ENCODE measurements around the gene CNPY1.
A peak's percentile ranks its signal among the peaks of the same experiment; 100 is the strongest.

Gene CNPY1

GRCh38 chr7:155509359-155509724 lies 37.0 kb downstream of the CNPY1 start:
- H3K79me1 ChIP-seq (replicated peaks; ENCODE audit: low read length, poor library complexity, severe bottlenecking), result no peaks in the 10 kb centered on the region
- H3K14ac ChIP-seq (ENCODE audit: low read length in 2 of 2), result no peak overlapping the region
- no peak overlapping the region for H3K4ac ChIP-seq (ENCODE audit: low read depth in 1 of 2, low read length in 2 of 2)
- H3K27me3 ChIP-seq (ENCODE audit: control insufficient read depth in 1 of 2, insufficient read depth in 1 of 2, low read length in 2 of 2), result peaks cover 78 to 100% of the 10 kb centered on the region in 2 experiments
- H3K9ac ChIP-seq (ENCODE audit: low read length), result no peak overlapping the region
- no peaks in the 10 kb centered on the region for H3K36me3 ChIP-seq (ENCODE audit: control insufficient read depth in 1 of 2, insufficient read depth in 2 of 2, low read depth in 1 of 2, low read length in 2 of 2)
- H2BK15ac ChIP-seq (ENCODE audit: low read depth, poor library complexity, severe bottlenecking), result no peak overlapping the region
- H2AFZ ChIP-seq (ENCODE audit: low read depth, low read length), result no peak overlapping the region
- 0% methylated on average over 1 of the region's 16 CpGs for WGBS
- H3K9me3 ChIP-seq (ENCODE audit: control insufficient read depth, low read length), result no peaks in the 10 kb centered on the region
- no peak overlapping the region for H2BK120ac ChIP-seq (ENCODE audit: low read depth, low read length)
- H3K4me2 ChIP-seq (ENCODE audit: low read length, poor library complexity, severe bottlenecking), result peak overlapping the region; percentile 37
- no peak overlapping the region for H2BK5ac ChIP-seq (ENCODE audit: low read depth, low read length, poor library complexity, severe bottlenecking)
- no peak for DNase-seq
- no peak overlapping the region for H3K18ac ChIP-seq (ENCODE audit: low read depth in 1 of 2, low read length in 2 of 2)
- H4K91ac ChIP-seq (ENCODE audit: low read length), result no peak overlapping the region
- H4K8ac ChIP-seq (ENCODE audit: low read length), result no peak overlapping the region
- H3K4me1 ChIP-seq (ENCODE audit: control insufficient read depth, insufficient read depth, low read depth, low read length), result peaks cover 11% of the 10 kb centered on the region
- no peak overlapping the region for H2AK5ac ChIP-seq (ENCODE audit: low read length, severe bottlenecking)
- no peak overlapping the region for H2BK12ac ChIP-seq (ENCODE audit: low read length in 2 of 2)
- no peak overlapping the region for H3K23ac ChIP-seq (ENCODE audit: low read length in 2 of 2)
- H3K4me3 ChIP-seq (ENCODE audit: insufficient read depth in 1 of 2, low read depth in 1 of 2, low read length in 2 of 2), result peak overlapping the region in 1 of 2 experiments; percentile 2
- no peak overlapping the region for H3K27ac ChIP-seq (ENCODE audit: low read length, poor library complexity, severe bottlenecking)

- no peak overlapping the region for H3K18ac ChIP-seq (ENCODE audit: low read depth in 1 of 2, low read length in 2 of 2)
- H3K27me3 ChIP-seq (ENCODE audit: control insufficient read depth in 1 of 2, insufficient read depth in 1 of 2, low read length in 2 of 2), result peaks cover 75 to 100% of the 10 kb centered on the region in 2 experiments
- no peaks in the 10 kb centered on the region for H3K36me3 ChIP-seq (ENCODE audit: control insufficient read depth in 1 of 2, insufficient read depth in 2 of 2, low read depth in 1 of 2, low read length in 2 of 2)
- no peak overlapping the region for H3K23ac ChIP-seq (ENCODE audit: low read length in 2 of 2)
- no peaks in the 10 kb centered on the region for H3K79me1 ChIP-seq (replicated peaks; ENCODE audit: low read length, poor library complexity, severe bottlenecking)
- no peak overlapping the region for H2BK12ac ChIP-seq (ENCODE audit: low read length in 2 of 2)
- peaks cover 11% of the 10 kb centered on the region for H3K4me1 ChIP-seq (ENCODE audit: control insufficient read depth, insufficient read depth, low read depth, low read length)
- H3K9ac ChIP-seq (ENCODE audit: low read length), result no peak overlapping the region
- H3K14ac ChIP-seq (ENCODE audit: low read length in 2 of 2), result no peak overlapping the region
- no peak overlapping the region for H2BK120ac ChIP-seq (ENCODE audit: low read depth, low read length)
- DNase-seq, result no peak
- no peak overlapping the region for H2AFZ ChIP-seq (ENCODE audit: low read depth, low read length)
- H3K4me3 ChIP-seq (ENCODE audit: insufficient read depth in 1 of 2, low read depth in 1 of 2, low read length in 2 of 2), result no peak overlapping the region
- H2BK5ac ChIP-seq (ENCODE audit: low read depth, low read length, poor library complexity, severe bottlenecking), result no peak overlapping the region
- no peak overlapping the region for H2BK15ac ChIP-seq (ENCODE audit: low read depth, poor library complexity, severe bottlenecking)
- no peak overlapping the region for H3K4me2 ChIP-seq (ENCODE audit: low read length, poor library complexity, severe bottlenecking)
- WGBS, result 3% methylated on average over 25 of the region's 29 CpGs
- no peaks in the 10 kb centered on the region for H3K9me3 ChIP-seq (ENCODE audit: control insufficient read depth, low read length)
- H3K4ac ChIP-seq (ENCODE audit: low read depth in 1 of 2, low read length in 2 of 2), result no peak overlapping the region
- no peak overlapping the region for H4K8ac ChIP-seq (ENCODE audit: low read length)
- no peak overlapping the region for H4K91ac ChIP-seq (ENCODE audit: low read length)
- H2AK5ac ChIP-seq (ENCODE audit: low read length, severe bottlenecking), result no peak overlapping the region
- no peak overlapping the region for H3K27ac ChIP-seq (ENCODE audit: low read length, poor library complexity, severe bottlenecking)
Observed at GRCh38 chr7:155508376-155509358, 37.7 kb downstream of the CNPY1 start.

DNA sequence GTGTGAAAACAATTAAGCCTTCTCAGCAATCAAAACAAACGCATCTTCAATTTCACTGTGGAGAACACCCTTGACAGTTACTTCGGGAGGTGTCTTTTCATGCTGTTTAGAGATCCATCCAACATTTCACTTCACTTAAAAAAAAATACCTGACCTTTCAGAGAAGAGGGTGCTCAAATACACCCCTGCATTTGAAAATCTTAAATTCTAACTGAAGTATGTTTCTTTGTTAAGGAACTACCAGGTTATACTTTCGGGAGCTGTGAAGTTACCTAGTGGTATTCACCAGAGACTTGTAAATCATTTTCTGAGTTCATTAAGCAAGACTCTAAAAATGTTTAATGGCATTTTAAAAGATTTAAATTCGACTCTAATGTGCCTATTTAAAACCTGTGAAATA lies 38.8 kb downstream of the CNPY1 start:
- Histone ChIP-seq H2BK5ac (ENCODE audit: low read depth, low read length, poor library complexity, severe bottlenecking) (no peak overlapping the region), H2BK12ac (ENCODE audit: low read length in 2 of 2) (no peak overlapping the region), H4K91ac (ENCODE audit: low read length) (no peak overlapping the region), H3K36me3 (ENCODE audit: control insufficient read depth in 1 of 2, insufficient read depth in 2 of 2, low read depth in 1 of 2, low read length in 2 of 2) (no peaks in the 10 kb centered on the region), H3K4ac (ENCODE audit: low read depth in 1 of 2, low read length in 2 of 2) (no peak overlapping the region), H3K79me1 (replicated peaks; ENCODE audit: low read length, poor library complexity, severe bottlenecking) (no peaks in the 10 kb centered on the region), H3K14ac (ENCODE audit: low read length in 2 of 2) (no peak overlapping the region), H3K27me3 (ENCODE audit: control insufficient read depth in 1 of 2, insufficient read depth in 1 of 2, low read length in 2 of 2) (peaks cover 83 to 97% of the 10 kb centered on the region in 2 experiments), H3K23ac (ENCODE audit: low read length in 2 of 2) (no peak overlapping the region), H3K4me3 (ENCODE audit: insufficient read depth in 1 of 2, low read depth in 1 of 2, low read length in 2 of 2) (no peak overlapping the region), H2BK120ac (ENCODE audit: low read depth, low read length) (no peak overlapping the region), H4K8ac (ENCODE audit: low read length) (no peak overlapping the region), H3K4me2 (ENCODE audit: low read length, poor library complexity, severe bottlenecking) (no peak overlapping the region), H2AFZ (ENCODE audit: low read depth, low read length) (no peak overlapping the region), H3K18ac (ENCODE audit: low read depth in 1 of 2, low read length in 2 of 2) (no peak overlapping the region), H3K4me1 (ENCODE audit: control insufficient read depth, insufficient read depth, low read depth, low read length) (peaks cover 11% of the 10 kb centered on the region), H3K9me3 (ENCODE audit: control insufficient read depth, low read length) (no peaks in the 10 kb centered on the region), H2BK15ac (ENCODE audit: low read depth, poor library complexity, severe bottlenecking) (no peak overlapping the region), H3K27ac (ENCODE audit: low read length, poor library complexity, severe bottlenecking) (no peak overlapping the region), H3K9ac (ENCODE audit: low read length) (no peak overlapping the region), H2AK5ac (ENCODE audit: low read length, severe bottlenecking) (no peak overlapping the region)
- WGBS, result 11% methylated on average over 2 of the region's 4 CpGs
- DNase-seq, result no peak

- no peak overlapping the region for H2BK12ac ChIP-seq (ENCODE audit: low read length in 2 of 2)
- H2BK15ac ChIP-seq (ENCODE audit: low read depth, poor library complexity, severe bottlenecking), result no peak overlapping the region
- H2AFZ ChIP-seq (ENCODE audit: low read depth, low read length), result no peak overlapping the region
- H4K91ac ChIP-seq (ENCODE audit: low read length), result no peak overlapping the region
- H3K4me1 ChIP-seq (ENCODE audit: control insufficient read depth, insufficient read depth, low read depth, low read length), result peaks cover 11% of the 10 kb centered on the region
- WGBS, result 0% methylated on average over 8 of the region's 14 CpGs
- no peaks in the 10 kb centered on the region for H3K36me3 ChIP-seq (ENCODE audit: control insufficient read depth in 1 of 2, insufficient read depth in 2 of 2, low read depth in 1 of 2, low read length in 2 of 2)
- H2AK5ac ChIP-seq (ENCODE audit: low read length, severe bottlenecking), result no peak overlapping the region
- H3K27ac ChIP-seq (ENCODE audit: low read length, poor library complexity, severe bottlenecking), result no peak overlapping the region
- no peak overlapping the region for H3K9ac ChIP-seq (ENCODE audit: low read length)
- peak; percentile 10 for DNase-seq
- H3K79me1 ChIP-seq (replicated peaks; ENCODE audit: low read length, poor library complexity, severe bottlenecking), result no peaks in the 10 kb centered on the region
- H3K23ac ChIP-seq (ENCODE audit: low read length in 2 of 2), result no peak overlapping the region
- H3K14ac ChIP-seq (ENCODE audit: low read length in 2 of 2), result no peak overlapping the region
- no peak overlapping the region for H3K4me3 ChIP-seq (ENCODE audit: insufficient read depth in 1 of 2, low read depth in 1 of 2, low read length in 2 of 2)
- H3K27me3 ChIP-seq (ENCODE audit: control insufficient read depth in 1 of 2, insufficient read depth in 1 of 2, low read length in 2 of 2), result peaks cover 78 to 90% of the 10 kb centered on the region in 2 experiments
- H3K4ac ChIP-seq (ENCODE audit: low read depth in 1 of 2, low read length in 2 of 2), result no peak overlapping the region
- H3K18ac ChIP-seq (ENCODE audit: low read depth in 1 of 2, low read length in 2 of 2), result no peak overlapping the region
- no peak overlapping the region for H4K8ac ChIP-seq (ENCODE audit: low read length)
- no peak overlapping the region for H2BK120ac ChIP-seq (ENCODE audit: low read depth, low read length)
- H3K9me3 ChIP-seq (ENCODE audit: control insufficient read depth, low read length), result no peaks in the 10 kb centered on the region
- H3K4me2 ChIP-seq (ENCODE audit: low read length, poor library complexity, severe bottlenecking), result peak overlapping the region; percentile 7
- H2BK5ac ChIP-seq (ENCODE audit: low read depth, low read length, poor library complexity, severe bottlenecking), result no peak overlapping the region
Observed at GRCh38 chr7:155506854-155507337, 39.5 kb downstream of the CNPY1 start.

Measured in mesenchymal stem cell (in vitro differentiated cells and primary cell).